ENCODE data around the gene LGR6. TPM values are rescaled to one million over a fixed set of nuclear protein-coding genes. Genes with fewer than 3 reads are reported as not detected.
"Not testable (repeated sequence)": the region's sequence is repeated elsewhere in the genome, so short reads cannot be mapped to it uniquely, and the experiment has no call there.

The LGR6 gene
- total and polyA plus RNA-seq, 2 donors (not counting 1 experiment from before 2014, with no cell fraction given): 0.28 TPM; not detected in 1

- POLR2A ChIA-PET: no interaction called here
- 51% methylated on average over 13 of the region's 19 CpGs for WGBS (ENCODE audit: insufficient coverage)
Observed at GRCh38 chr1:202179828-202180750, 13.5 kb upstream of the LGR6 start.

GRCh38 chr1:202180751-202181139 is 12.9 kb upstream of the LGR6 start:
- peaks cover 0 to 16% (median 5%) of the 10 kb centered on the region in 4 experiments for H3K27me3 ChIP-seq (replicated peaks in 1 of 4; ENCODE audit: control extremely low read depth in 1 of 4, control insufficient read depth in 3 of 4, insufficient read depth in 4 of 4, low read length in 3 of 4)
- POLR2A ChIA-PET; DNase-seq; intact Hi-C loops (cut with micrococcal nuclease); H3K79me2 ChIP-seq (ENCODE audit: control insufficient read depth, insufficient read depth, low read length); H3K9ac ChIP-seq (ENCODE audit: low read length); H4K20me1 ChIP-seq (ENCODE audit: control insufficient read depth, insufficient read depth, low read length, poor library complexity, severe bottlenecking); H3K4me2 ChIP-seq (replicated peaks; ENCODE audit: low read depth, low read length, poor library complexity, severe bottlenecking); H3K9me3 Mint-ChIP-seq (ENCODE audit: insufficient read depth); H3K27ac ChIP-seq (ENCODE audit: low read length in 2 of 2); H3K27ac Mint-ChIP-seq; H3K4me3 ChIP-seq (ENCODE audit: control extremely low read depth in 1 of 5, extremely low read depth in 1 of 5, insufficient read depth in 1 of 5, low read depth in 2 of 5, low read length in 4 of 5); ATAC-seq (ENCODE audit: low read depth); H3K4me1 ChIP-seq (ENCODE audit: control insufficient read depth in 2 of 2, insufficient read depth in 2 of 2, low read length in 2 of 2); H3K4me3 Mint-ChIP-seq; H3K9me3 ChIP-seq (ENCODE audit: control extremely low read depth in 1 of 3, control insufficient read depth in 2 of 3, insufficient read depth in 1 of 3, low read length in 2 of 3); H3K36me3 ChIP-seq (replicated peaks in 1 of 2; ENCODE audit: control extremely low read depth in 1 of 2, control insufficient read depth in 1 of 2, extremely low read depth in 1 of 2, insufficient read depth in 2 of 2, low read length in 1 of 2); H2AFZ ChIP-seq (ENCODE audit: insufficient read depth, low read depth, low read length, poor library complexity, severe bottlenecking): not testable (repeated sequence)
- peaks cover 11% of the 10 kb centered on the region for H3K4me1 Mint-ChIP-seq
- CTCF ChIA-PET: interaction anchor here (1.3 to 3.1 kb wide), 6 partner anchors 9 to 136 kb away, joined by 3 to 18 read pairs (median 6); partner anchors contain the start of gene PTPN7
- peaks cover 29% of the 10 kb centered on the region for H3K27me3 Mint-ChIP-seq
- WGBS (ENCODE audit: insufficient coverage): 92% methylated on average over 2 of the region's 2 CpGs

More at GRCh38 chr1:202179828-202180750, 13.5 kb upstream of the LGR6 start:
- DNase-seq (no peak), ATAC-seq (ENCODE audit: low read depth) (no peak)
- H3K79me2 ChIP-seq (ENCODE audit: control insufficient read depth, insufficient read depth, low read length): no peaks in the 10 kb centered on the region
- peaks cover 24% of the 10 kb centered on the region for H3K27me3 Mint-ChIP-seq
- H4K20me1 ChIP-seq (ENCODE audit: control insufficient read depth, insufficient read depth, low read length, poor library complexity, severe bottlenecking): no peaks in the 10 kb centered on the region
- H3K36me3 ChIP-seq (replicated peaks in 1 of 2; ENCODE audit: control extremely low read depth in 1 of 2, control insufficient read depth in 1 of 2, extremely low read depth in 1 of 2, insufficient read depth in 2 of 2, low read length in 1 of 2): no peaks in the 10 kb centered on the region
- H3K4me3 ChIP-seq (ENCODE audit: control extremely low read depth in 1 of 5, extremely low read depth in 1 of 5, insufficient read depth in 1 of 5, low read depth in 2 of 5, low read length in 4 of 5): no peak overlapping the region
- H3K27ac ChIP-seq (ENCODE audit: low read length in 2 of 2): no peak overlapping the region
- CTCF ChIA-PET: interaction anchor here (0.7 to 3.1 kb wide), 8 partner anchors 9 to 136 kb away, joined by 3 to 18 read pairs (median 6); partner anchors contain the start of gene PTPN7
- H3K27me3 ChIP-seq (replicated peaks in 1 of 4; ENCODE audit: control extremely low read depth in 1 of 4, control insufficient read depth in 3 of 4, insufficient read depth in 4 of 4, low read length in 3 of 4): peaks cover 0 to 10% (median 3%) of the 10 kb centered on the region in 4 experiments
- no peaks in the 10 kb centered on the region for H3K9me3 Mint-ChIP-seq (ENCODE audit: insufficient read depth)
- intact Hi-C loops (cut with micrococcal nuclease): no loop called here
- H3K9ac ChIP-seq (ENCODE audit: low read length): no peak overlapping the region
- peaks cover 5 to 6% of the 10 kb centered on the region in 2 donors for H3K4me1 ChIP-seq (ENCODE audit: control insufficient read depth in 2 of 2, insufficient read depth in 2 of 2, low read length in 2 of 2)
- TF ChIP-seq CTCF (IDR thresholded peaks at IDR 0.05): no peak
- no peak for TF ChIP-seq EZH2 (IDR thresholded peaks at IDR 0.05; ENCODE audit: borderline replicate concordance, insufficient read depth, low read depth, low read length, poor library complexity, severe bottlenecking)
- H3K4me3 Mint-ChIP-seq: no peak overlapping the region
- H2AFZ ChIP-seq (ENCODE audit: insufficient read depth, low read depth, low read length, poor library complexity, severe bottlenecking): no peak overlapping the region
- no peak overlapping the region for H3K4me2 ChIP-seq (replicated peaks; ENCODE audit: low read depth, low read length, poor library complexity, severe bottlenecking)
- no peak overlapping the region for H3K27ac Mint-ChIP-seq
- peaks cover 11% of the 10 kb centered on the region for H3K4me1 Mint-ChIP-seq
- no peaks in the 10 kb centered on the region for H3K9me3 ChIP-seq (ENCODE audit: control extremely low read depth in 1 of 3, control insufficient read depth in 2 of 3, insufficient read depth in 1 of 3, low read length in 2 of 3)
